HG03439 (cell line): ENCODE data around the gene AK1.

ENCODE experiments used
- ATAC-seq: cut with Tn5 transposase; IDR thresholded peaks from one replicate; pipeline ENCODE4 v1.9.1; 2021; ENCODE audit warnings: mild to moderate bottlenecking, moderate library complexity; ENCODE audit not compliant: unreplicated experiment

Gene AK1

GRCh38 chr9:127869310-127870152 lies 7.9 kb downstream of the AK1 start:
- peak; percentile 63 for ATAC-seq

GRCh38 chr9:127868278-127868902 lies 9.1 kb downstream of the AK1 start:
- no peak for ATAC-seq

- ATAC-seq, result no peak
Measured at GRCh38 chr9:127867356-127868277, 9.9 kb downstream of the AK1 start.

- no peak for ATAC-seq
Measured at GRCh38 chr9:127866535-127866934, 10.9 kb downstream of the AK1 start.

- ATAC-seq, result no peak
Measured at GRCh38 chr9:127865645-127866464, 11.6 kb downstream of the AK1 start.

- ATAC-seq, result no peak
Measured at GRCh38 chr9:127863191-127863621, 14.3 kb downstream of the AK1 start.

- no peak for ATAC-seq
Measured at GRCh38 chr9:127862075-127863011, 15.1 kb downstream of the AK1 start.

GRCh38 chr9:127860779-127861178 lies 16.7 kb downstream of the AK1 start:
- no peak for ATAC-seq

- no peak for ATAC-seq
Measured at GRCh38 chr9:127860260-127860659, 17.2 kb downstream of the AK1 start.

GRCh38 chr9:127858041-127858512 lies 19.4 kb downstream of the AK1 start:
- no peak for ATAC-seq

- ATAC-seq, result no peak
Measured at GRCh38 chr9:127857278-127857677, 20.2 kb downstream of the AK1 start.

GRCh38 chr9:127856729-127857116 lies 20.8 kb downstream of the AK1 start:
- ATAC-seq, result no peak

GRCh38 chr9:127856094-127856728 lies 21.3 kb downstream of the AK1 start:
- no peak for ATAC-seq

GRCh38 chr9:127855522-127855921 lies 22.0 kb downstream of the AK1 start:
- ATAC-seq, result no peak

GRCh38 chr9:127854960-127855359 lies 22.5 kb downstream of the AK1 start:
- ATAC-seq, result no peak

- ATAC-seq, result no peak
Measured at GRCh38 chr9:127854184-127854806, 23.2 kb downstream of the AK1 start, which contains the start of gene ENG. TSS of gene ENG (minus strand) at chr9:127854658. CDS start at chr9:127854355, 303 bp downstream.

- no peak for ATAC-seq
Measured at GRCh38 chr9:127853312-127854183, 23.9 kb downstream of the AK1 start.
